HG02610 (cell line): ENCODE measurements around the gene HEATR9.

Experiments
- ATAC-seq: cut with Tn5 transposase; IDR thresholded peaks from one replicate; pipeline ENCODE4 v1.9.1; 2021; ENCODE audit warnings: mild to moderate bottlenecking, moderate library complexity; ENCODE audit not compliant: unreplicated experiment

Gene HEATR9

GRCh38 chr17:35865412-35866340 is 3.0 kb downstream of the HEATR9 start:
- no peak for ATAC-seq

GRCh38 chr17:35864853-35865252 is 3.8 kb downstream of the HEATR9 start:
- ATAC-seq, result no peak

GRCh38 chr17:35856603-35857002 is 12.1 kb downstream of the HEATR9 start:
- no peak for ATAC-seq

- no peak for ATAC-seq
Measured at GRCh38 chr17:35855965-35856364, 12.7 kb downstream of the HEATR9 start.

GRCh38 chr17:35849469-35850348 is 19.0 kb downstream of the HEATR9 start:
- ATAC-seq, result no peak

- ATAC-seq, result no peak
Measured at GRCh38 chr17:35847633-35848373, 20.9 kb downstream of the HEATR9 start.

GRCh38 chr17:35847006-35847405 is 21.7 kb downstream of the HEATR9 start:
- no peak for ATAC-seq

- ATAC-seq, result no peak
Measured at GRCh38 chr17:35846055-35846809, 22.5 kb downstream of the HEATR9 start.

- ATAC-seq, result no peak
Measured at GRCh38 chr17:35844547-35844946, 24.1 kb downstream of the HEATR9 start.

- ATAC-seq, result no peak
Measured at GRCh38 chr17:35843698-35844097, 25.0 kb downstream of the HEATR9 start.

GRCh38 chr17:35842239-35842638 is 26.5 kb downstream of the HEATR9 start:
- no peak for ATAC-seq

- ATAC-seq, result no peak
Measured at GRCh38 chr17:35841505-35841904, 27.2 kb downstream of the HEATR9 start.

- ATAC-seq, result no peak
Measured at GRCh38 chr17:35841101-35841500, 27.6 kb downstream of the HEATR9 start.

- no peak for ATAC-seq
Measured at GRCh38 chr17:35825206-35825605, 43.5 kb downstream of the HEATR9 start.

GRCh38 chr17:35821308-35821707 is 47.4 kb downstream of the HEATR9 start:
- ATAC-seq, result no peak

- no peak for ATAC-seq
Measured at GRCh38 chr17:35819455-35819854, 49.2 kb downstream of the HEATR9 start.

- no peak for ATAC-seq
Measured at GRCh38 chr17:35817196-35817595, 51.5 kb downstream of the HEATR9 start.

GRCh38 chr17:35816723-35817122 is 52.0 kb downstream of the HEATR9 start:
- ATAC-seq, result no peak

- ATAC-seq, result no peak
Measured at GRCh38 chr17:35812456-35812855, 56.2 kb downstream of the HEATR9 start.

- no peak for ATAC-seq
Measured at GRCh38 chr17:35811759-35812158, 56.9 kb downstream of the HEATR9 start.
